NCI-H2081 treated with DMSO at 0.1 percent for 48 hours (cell line): ENCODE data around the gene KRT71.

Source experiments
- DNase-seq: peaks from one replicate; lab custom pipeline; 2025; lab: John Stamatoyannopoulos, UW

KRT71 gene

DNA sequence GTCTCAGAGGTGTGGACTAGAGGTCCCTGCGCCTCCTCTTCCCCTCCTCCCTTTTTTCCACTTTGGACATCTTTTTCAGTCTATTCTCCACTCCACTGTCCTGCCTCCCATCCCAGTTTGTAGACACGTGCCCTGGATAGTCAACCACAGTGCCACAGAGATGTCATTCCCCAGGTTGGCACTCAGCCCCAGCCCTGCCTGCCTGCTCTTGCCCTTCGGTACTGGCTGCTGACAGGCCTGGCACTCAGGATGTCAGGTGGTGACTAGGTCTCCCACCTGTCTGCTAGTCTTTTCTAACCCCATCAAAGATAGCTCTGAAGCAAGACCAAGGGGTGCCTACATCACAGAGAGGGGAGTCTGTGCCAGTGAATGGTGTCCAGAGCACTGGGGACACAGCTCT is 15.8 kb downstream of the KRT71 start:
- no peak for DNase-seq

- no peak for DNase-seq
Measured at GRCh38 chr12:52535574-52535973, 17.4 kb downstream of the KRT71 start.

DNA sequence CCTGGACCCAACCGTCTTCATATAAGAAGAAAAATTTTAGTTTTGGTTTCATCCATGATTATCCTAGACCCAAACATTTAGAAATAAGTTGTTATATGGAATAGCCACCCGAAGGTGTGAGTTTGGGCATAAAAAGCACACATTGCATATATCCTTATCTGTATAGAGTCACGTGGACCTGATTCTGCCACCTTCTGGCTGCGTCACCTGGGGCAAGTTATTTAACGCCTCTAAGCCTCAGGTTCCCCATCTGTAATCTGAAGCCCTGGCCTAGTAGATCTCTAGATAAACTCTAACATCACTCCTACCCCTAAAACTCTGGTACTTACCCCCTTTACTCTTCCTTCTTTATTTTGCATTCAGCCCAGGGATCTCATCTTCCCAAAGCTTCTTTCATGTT is 18.5 kb downstream of the KRT71 start:
- DNase-seq = no peak

DNA sequence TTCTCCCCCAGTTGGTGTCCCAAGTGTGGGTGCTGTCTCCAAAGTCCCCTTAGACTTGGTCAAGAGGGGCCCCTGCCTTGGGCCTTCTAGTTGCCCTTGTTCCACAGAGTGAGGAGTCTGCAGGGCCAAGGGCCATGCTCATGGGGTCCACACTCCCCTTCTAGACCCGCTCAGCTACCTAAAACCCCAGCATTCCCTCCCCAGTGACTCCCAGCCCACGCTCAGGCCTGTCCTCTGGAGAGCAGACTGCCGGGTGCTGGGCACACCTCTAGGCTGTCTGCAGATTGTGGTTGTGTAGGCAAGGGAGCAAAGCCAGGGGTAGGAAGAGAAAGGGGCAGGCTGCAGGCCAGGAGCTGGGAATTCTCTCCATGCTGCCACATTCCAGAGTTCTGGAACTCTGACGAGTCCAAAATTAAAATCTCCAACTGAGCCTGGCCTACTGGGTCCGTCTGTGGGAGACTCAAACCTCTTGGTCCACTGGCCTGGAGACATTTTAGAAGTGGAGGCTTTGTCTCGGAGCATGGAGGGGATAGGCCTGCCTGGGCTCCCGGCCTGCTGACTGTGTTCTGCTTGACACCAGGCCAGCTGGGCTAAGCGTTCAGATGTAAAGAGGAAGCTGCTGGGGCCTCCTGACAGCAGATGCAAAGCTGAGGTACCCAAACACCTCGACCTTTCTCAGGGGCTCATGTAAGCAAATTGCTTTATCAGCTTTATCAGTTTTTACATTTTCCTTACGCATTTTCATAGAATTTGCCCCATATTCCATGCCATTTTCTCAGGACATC is 19.1 kb downstream of the KRT71 start:
- no peak for DNase-seq

DNA sequence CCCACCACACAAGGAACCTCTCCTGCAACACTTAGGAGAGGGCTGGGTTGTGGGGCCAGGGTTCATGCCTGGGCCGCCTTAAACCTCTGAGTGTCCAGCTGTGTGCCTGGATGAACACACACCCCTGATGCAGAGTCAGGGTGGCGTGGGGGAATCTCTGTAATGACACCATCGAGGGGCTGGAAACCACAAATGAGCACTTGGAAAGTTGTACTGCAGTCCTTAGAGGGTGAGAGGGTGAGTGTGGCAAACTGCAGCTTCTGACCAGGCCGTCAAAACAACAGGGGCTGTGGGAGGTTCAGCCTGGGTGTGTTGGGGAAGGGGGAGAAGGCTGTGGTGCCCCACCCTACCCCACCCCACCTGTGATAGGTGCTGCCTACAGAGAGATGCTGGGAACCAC is 20.3 kb downstream of the KRT71 start:
- DNase-seq = no peak

DNA sequence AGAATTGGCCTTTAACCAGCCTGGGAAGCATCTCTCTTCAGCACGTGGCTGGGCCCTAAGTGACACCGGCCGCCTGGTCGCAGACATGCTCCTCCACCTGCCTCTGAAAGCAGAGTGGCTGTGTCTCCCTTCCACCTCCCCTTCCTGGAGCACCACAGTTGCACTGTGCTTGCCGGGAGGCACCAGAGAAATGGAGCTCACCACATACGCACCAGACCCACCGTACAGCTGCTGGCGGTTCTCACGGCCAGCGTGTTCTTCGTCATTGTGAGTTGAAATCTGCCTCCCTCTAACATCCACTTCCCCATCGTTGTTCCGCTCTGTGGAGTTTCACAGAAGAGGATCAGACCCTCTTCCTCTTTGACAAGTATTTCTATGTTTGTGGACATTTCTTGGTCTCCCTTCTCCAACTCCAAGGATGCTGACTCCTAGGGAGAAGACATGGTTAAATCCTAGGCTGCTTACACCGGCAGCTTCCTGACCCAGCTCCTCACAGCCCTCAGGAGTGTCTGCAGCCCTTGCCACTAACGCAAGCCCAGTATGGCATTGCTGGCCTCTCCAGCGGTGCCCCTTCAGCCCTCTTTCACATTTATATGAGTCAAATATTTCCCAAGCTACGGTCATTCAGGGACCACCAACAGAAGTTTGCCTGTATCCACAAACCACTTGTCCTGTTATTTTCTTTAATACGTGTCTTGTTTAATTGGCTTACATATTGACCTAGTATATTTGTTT is 21.2 kb downstream of the KRT71 start:
- DNase-seq = no peak

DNA sequence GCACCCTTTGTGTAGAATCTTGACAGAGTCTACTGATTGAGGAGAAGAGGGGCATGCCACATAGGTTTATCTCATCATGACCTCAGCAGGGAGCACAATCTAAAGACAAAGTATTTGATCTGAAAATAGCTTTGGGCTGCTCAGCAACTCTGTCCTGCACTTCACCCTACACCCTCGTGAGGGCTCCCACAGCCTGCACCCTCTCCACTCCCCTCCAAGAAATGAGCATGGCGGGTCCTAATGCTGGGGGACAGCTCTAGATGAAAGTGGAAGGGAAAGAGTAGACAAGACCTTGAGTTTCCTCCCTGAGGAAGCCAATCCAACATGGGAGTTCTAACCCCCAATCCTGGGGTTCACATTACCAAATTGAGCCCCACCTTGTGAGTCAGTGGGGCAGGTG is 22.0 kb downstream of the KRT71 start:
- no peak for DNase-seq

DNA sequence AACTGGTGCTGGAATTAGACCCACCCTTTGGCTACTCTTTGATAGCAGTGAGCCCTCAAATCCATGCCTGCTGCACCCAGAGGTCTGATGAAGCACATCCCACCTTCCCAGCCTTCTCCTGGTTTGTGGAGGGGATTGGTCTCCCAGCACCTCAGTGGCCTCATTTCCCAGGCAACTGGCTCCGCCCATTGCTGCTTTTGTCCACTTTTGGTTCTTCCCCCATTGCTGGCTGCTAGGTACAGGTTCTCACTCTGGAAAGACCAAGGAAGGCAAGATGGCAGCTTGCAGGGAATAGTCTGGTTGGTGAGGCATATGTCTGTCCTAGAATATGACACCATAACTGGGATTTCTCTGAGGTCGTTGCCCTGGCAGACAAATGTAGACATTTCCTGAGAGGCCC is 22.6 kb downstream of the KRT71 start:
- no peak for DNase-seq

- no peak for DNase-seq
Measured at GRCh38 chr12:52529846-52530245, 23.1 kb downstream of the KRT71 start.

DNA sequence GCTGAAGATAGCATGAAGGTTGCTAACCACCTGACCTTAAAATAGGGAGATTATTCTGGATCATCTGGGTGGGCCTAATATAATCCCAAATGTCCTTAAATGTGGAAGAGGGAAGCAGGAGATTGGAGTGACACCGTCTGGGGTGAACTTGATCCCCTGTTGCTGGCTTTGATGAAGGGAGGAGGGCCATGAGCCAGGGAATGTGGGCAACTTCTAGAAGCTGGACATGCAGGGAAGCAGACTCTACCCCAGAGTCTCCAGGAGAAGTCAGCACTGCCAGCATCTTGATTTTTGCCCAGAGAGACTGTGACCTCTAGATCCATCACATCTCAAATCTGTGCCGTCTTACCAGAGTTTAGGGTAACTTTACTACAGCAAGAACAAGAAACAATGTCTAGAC is 23.5 kb downstream of the KRT71 start:
- DNase-seq = no peak

DNA sequence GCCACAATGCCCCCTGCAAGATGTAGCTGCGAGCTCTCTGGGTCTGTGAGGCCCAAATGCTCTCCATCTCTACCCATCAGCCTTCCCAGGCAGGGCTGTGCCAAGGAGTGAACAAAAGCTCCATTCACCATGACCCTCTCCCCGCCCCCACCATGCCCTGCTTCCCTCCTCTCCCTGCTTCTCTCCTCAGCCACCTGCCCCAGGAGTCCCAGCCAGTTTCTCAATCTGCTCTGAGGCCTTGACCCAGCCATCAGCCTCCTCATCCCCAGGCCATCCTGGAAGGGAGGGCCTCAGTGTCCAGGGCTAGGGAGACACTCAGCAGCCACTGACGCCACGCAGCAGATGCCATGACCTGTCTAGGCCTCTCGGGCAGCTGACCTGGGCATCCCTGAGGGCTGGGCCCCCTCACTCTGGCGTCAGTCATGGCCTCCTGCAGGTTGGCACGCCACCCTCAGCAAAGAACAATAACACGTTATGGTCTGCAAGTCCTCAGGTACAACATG is 24.3 kb downstream of the KRT71 start:
- no peak for DNase-seq

DNA sequence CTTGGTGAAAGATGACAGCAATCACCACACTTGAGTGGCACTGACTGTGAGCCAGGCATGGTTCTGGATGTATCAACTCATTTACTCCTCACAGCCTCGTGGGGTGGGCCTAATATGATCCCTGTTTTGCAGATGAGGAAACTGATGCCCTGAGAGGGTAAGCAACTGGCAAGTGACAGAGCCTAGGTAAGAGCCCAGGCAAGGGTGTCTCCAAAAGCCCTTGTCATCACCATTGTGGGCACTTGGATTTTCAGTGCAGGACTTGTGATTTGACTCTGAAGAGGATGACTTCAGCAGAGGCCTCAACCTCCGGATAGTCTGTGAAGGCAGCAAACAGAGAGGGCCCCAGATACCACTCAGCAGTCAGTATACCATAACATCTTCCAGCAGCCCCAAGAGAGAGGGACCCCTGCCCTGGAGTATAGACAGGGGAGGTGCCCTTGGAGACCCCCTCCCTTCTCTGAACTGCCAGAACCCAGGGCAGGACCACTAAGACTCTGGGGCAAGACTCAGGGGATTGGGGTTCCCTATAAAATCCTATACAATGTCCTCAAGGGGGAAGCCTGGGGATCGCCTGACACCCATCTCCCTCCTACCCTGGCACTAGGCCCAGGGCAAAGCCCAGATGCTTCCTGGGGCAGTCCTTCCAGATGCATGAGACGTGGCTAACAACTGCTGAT is 25.7 kb downstream of the KRT71 start:
- DNase-seq = no peak

GRCh38 chr12:52526511-52526951 is 26.4 kb downstream of the KRT71 start:
- no peak for DNase-seq

DNA sequence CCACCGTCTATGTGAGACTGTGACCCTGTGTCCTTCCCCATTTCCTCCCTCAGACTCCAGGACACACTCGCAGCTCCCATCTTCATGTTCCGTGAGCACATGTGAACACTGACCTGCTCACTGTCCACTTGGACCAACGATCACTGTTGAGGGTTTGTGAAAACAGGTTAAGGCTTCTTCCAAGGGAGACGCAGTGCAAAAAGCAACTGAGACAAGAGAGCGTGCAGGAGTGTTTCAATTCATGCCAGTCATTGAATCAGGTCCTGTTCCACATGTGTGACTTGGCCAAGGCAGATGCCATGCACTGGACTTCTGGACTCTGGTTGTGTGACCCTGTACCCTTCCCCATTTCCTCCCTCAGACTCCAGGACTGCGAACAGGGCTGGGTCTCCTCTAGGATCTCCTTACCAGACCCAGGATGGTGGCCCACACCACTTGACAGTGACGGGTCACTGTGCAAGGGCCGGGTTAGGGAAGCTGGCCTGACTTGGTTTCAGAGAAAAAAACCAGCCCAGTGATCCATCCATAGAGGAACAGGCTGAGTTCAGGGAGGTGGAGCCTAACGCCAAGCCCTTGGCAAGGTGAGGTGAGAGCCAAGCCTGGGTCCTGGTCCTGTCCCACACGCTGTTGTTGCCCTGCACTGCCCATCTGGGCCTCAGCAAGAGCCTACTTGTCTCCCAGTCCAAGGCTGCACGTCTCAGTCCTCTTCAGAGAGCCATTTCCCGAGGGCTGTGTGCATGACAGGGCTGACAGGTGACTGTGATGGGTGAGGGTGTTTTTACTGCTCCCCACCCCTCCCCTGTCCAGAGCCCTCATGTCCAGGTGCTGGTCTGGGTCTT is 27.1 kb downstream of the KRT71 start:
- DNase-seq = no peak

DNA sequence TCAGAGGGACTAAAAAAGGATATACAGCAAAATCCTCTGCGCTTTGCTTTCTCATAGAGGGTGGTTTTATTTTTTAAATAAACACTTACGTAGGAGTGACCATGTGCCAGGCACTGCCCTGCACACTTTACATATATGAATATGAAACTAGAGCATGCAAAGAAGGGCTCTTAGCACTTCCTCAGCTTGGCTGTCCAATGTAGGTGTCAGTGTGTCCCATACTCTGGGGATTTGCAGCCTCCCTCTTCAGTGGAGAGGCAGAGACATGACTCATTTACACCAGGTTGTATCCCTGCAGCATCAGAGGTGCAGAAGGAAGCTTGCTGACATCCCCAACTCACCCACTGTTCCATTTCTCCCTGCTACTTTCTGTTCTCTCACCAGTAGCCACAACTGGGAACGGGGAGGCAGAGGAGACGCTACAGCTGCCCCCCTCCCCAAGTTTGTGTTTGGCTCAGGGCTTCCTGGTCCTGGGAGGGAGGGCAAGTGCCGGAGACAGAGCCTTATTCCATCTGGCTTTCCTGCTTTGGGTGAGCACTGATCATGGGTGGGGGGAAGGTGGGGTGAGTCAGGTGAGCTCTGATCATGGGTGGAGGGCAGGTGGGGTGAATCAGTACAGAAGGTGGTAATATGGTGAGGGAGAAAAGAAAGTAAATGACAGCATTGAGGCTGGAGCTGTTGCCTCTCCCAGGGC is 27.9 kb downstream of the KRT71 start:
- DNase-seq = no peak

- DNase-seq = no peak
Measured at GRCh38 chr12:52524241-52524897, 28.6 kb downstream of the KRT71 start.

GRCh38 chr12:52523824-52524223 is 29.1 kb downstream of the KRT71 start:
- no peak for DNase-seq

DNA sequence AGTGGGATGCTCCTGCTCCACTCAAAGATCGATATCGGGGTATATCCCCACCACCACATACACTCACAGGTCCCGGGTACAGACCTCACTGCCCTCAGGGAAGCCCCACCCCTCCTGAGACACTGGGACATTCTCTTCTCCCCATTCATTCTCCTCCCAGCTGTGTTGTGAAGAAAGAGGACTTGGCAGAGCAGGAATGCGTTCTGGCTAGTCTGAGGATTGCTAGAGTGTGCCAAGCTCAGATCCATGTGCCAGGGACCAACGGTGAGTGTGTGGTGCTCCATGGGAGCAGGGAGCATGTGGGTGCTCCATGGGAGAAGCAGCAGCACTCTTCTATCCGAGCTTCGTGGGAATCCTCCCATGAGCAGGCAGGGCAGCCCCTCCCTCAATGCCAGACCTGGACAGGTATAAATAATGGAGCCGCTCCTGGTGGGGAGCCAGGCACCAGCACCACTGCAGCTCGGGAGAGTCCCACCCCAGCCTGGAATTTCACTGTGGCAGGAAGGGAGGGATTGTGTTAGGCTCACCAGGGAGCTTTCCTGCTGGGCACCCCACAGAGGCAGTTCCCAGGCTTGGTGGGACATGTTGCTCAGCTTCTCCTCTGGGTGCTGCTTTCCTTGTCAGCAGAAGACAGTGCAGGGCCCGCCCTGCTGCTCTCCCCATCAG is 30.5 kb downstream of the KRT71 start:
- DNase-seq = no peak

DNA sequence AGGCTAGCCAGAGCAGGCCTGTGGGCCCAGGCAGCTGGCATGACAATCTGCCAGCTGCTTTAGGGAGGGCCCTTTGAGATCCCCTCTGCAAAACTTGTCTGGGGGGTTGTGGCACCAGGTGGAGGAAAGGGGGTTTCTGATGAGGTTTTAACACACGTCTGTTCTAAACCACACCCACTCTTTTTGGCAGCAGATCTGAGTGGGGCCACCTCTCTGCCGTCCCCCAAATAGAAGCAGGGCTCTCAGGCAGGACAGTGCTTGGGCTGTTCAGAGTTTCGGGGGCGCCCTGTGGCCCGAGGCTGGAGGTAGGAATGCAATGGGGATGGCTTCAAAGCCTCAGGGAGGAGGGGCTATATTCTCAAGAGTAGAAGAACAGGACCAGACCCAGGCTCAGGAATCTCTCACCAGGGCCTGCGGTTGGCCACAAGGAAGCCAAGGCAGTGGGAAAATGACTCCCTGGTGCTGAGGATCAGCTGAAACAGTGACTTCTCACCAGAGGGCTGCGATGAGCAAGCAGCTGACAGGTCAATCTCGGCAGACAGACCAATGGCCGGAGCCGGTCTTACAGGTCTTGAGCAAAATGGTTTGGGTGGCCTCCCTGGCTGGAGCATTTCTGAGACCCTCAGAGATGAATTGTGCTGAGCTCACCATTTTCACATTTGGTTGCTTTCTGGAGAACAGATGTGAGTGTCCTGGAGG is 31.2 kb downstream of the KRT71 start:
- DNase-seq = no peak

DNA sequence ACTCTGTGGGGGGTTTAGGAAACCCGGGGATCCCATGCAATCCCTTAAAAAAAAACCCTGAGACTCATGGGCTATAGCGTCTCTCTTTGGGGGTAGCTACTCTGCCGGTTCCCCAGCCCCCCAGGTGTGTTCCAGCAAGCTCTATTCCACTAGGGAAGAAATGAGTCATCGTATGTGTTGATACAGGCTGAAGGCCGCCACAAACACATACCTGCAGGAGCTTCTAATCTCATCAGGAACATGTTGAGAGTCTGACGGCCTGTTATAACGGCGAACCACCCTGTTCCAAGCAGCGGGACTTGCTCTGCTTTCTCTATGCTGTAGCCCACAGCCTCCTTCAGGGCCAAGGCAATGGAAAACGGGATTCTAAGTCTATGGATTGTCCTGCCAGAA is 31.8 kb downstream of the KRT71 start:
- DNase-seq = no peak
